Trophoblast cell (in vitro differentiated cells and primary cell): ENCODE data around the gene TOM1L2.

Experiments used
- DNase-seq, 2 donors: peaks; one replicate each; pipeline ENCODE4 v3.0.0-alpha.2; 2016
- H2AFZ ChIP-seq: 2 replicates; pipeline ENCODE4 v1.6.1; 2013; ENCODE audit warnings: low read length, moderate library complexity, mild to moderate bottlenecking; ENCODE audit not compliant: insufficient read depth, poor library complexity
- H2AK5ac ChIP-seq: 2 replicates; pipeline ENCODE4 v1.6.1; 2013; ENCODE audit warnings: mild to moderate bottlenecking, low read length
- H2BK120ac ChIP-seq: 2 replicates; pipeline ENCODE4 v1.6.1; 2013; ENCODE audit warnings: low read length, mild to moderate bottlenecking, moderate library complexity; ENCODE audit not compliant: insufficient read depth, poor library complexity
- H2BK12ac ChIP-seq: 2 replicates; pipeline ENCODE4 v1.6.1; 2013; ENCODE audit warnings: mild to moderate bottlenecking, low read length, moderate library complexity
- H2BK5ac ChIP-seq: 2 replicates; pipeline ENCODE4 v1.6.1; 2013; ENCODE audit warnings: low read length, low read depth, moderate library complexity, mild to moderate bottlenecking; ENCODE audit not compliant: poor library complexity
- H3K14ac ChIP-seq: 2 replicates; pipeline ENCODE4 v1.6.1; 2013; ENCODE audit warnings: mild to moderate bottlenecking, low read length
- H3K18ac ChIP-seq: 2 replicates; pipeline ENCODE4 v1.6.1; 2013; ENCODE audit warnings: mild to moderate bottlenecking, low read length
- H3K23ac ChIP-seq: 2 replicates; pipeline ENCODE4 v1.6.1; 2013; ENCODE audit warnings: low read length
- H3K27ac ChIP-seq: 2 replicates; pipeline ENCODE4 v1.5.1; 2013; ENCODE audit warnings: low read depth, mild to moderate bottlenecking, inconsistent platforms, low read length, moderate library complexity
- H3K27me3 ChIP-seq: 2 replicates; pipeline ENCODE4 v1.6.1; 2013; ENCODE audit warnings: inconsistent platforms, mild to moderate bottlenecking, low read length, moderate library complexity; ENCODE audit not compliant: insufficient read depth
- H3K36me3 ChIP-seq, 2 experiments: 1 replicate in 1 of 2; 2 replicates in 1 of 2; pipeline ENCODE4 v1.6.1; 2013; ENCODE audit warnings: low read length in 2 of 2, mild to moderate bottlenecking in 2 of 2, moderate library complexity in 1 of 2; ENCODE audit not compliant: insufficient read depth in 2 of 2, control insufficient read depth in 1 of 2
- H3K4ac ChIP-seq: 2 replicates; pipeline ENCODE4 v1.6.1; 2013; ENCODE audit warnings: low read depth, mild to moderate bottlenecking, low read length, moderate library complexity
- H3K4me1 ChIP-seq, 2 experiments: 1 replicate in 1 of 2; 2 replicates in 1 of 2; pipeline ENCODE4 v1.6.1; 2013; ENCODE audit warnings: low read length in 2 of 2, mild to moderate bottlenecking in 2 of 2, moderate library complexity in 1 of 2; ENCODE audit not compliant: insufficient read depth in 2 of 2, control insufficient read depth in 1 of 2
- H3K4me2 ChIP-seq: 2 replicates; pipeline ENCODE4 v1.6.1; 2013; ENCODE audit warnings: inconsistent platforms, mild to moderate bottlenecking, low read length, moderate library complexity
- H3K4me3 ChIP-seq: 2 replicates; pipeline ENCODE4 v1.5.1; 2013; ENCODE audit warnings: mild to moderate bottlenecking, low read depth, low read length, inconsistent platforms
- H3K79me1 ChIP-seq: one replicate; pipeline ENCODE4 v1.6.1; 2013; ENCODE audit warnings: low read length
- H3K79me2 ChIP-seq: 2 replicates; pipeline ENCODE4 v1.6.1; 2013; ENCODE audit warnings: low read length, mild to moderate bottlenecking; ENCODE audit not compliant: control insufficient read depth, insufficient read depth, poor library complexity
- H3K9ac ChIP-seq: 2 replicates; pipeline ENCODE4 v1.6.1; 2013; ENCODE audit warnings: mild to moderate bottlenecking, low read length
- H3K9me3 ChIP-seq: 2 replicates; pipeline ENCODE4 v1.6.1; 2013; ENCODE audit warnings: low read depth, mild to moderate bottlenecking, control low read depth, inconsistent platforms, low read length; ENCODE audit not compliant: insufficient read depth
- H4K12ac ChIP-seq: 2 replicates; pipeline ENCODE4 v1.6.1; 2013; ENCODE audit warnings: low read depth, mild to moderate bottlenecking, low read length, moderate library complexity
- H4K8ac ChIP-seq: 2 replicates; pipeline ENCODE4 v1.6.1; 2013; ENCODE audit warnings: low read depth, mild to moderate bottlenecking, low read length, moderate library complexity
- H4K91ac ChIP-seq: one replicate; pipeline ENCODE4 v1.6.1; 2013; ENCODE audit warnings: low read depth, mild to moderate bottlenecking, low read length, moderate library complexity
- WGBS: extraction: QIAGEN DNeasy Blood & Tissue Kit; methylation state at CpG from one replicate; pipeline ENCODE4 v1.1.7; 2013; ENCODE audit warnings: missing lambda C conversion rate; ENCODE audit not compliant: insufficient read length, insufficient coverage; ENCODE audit errors: extremely low coverage; 5-methylcytosine and 5-hydroxymethylcytosine counted together

Gene TOM1L2

GRCh38 chr17:17926036-17926435 lies 46.2 kb downstream of the TOM1L2 start:
- H2BK5ac ChIP-seq: no peak overlapping the region
- no peak overlapping the region for H2AFZ ChIP-seq
- H2AK5ac ChIP-seq: no peak overlapping the region
- no peak overlapping the region for H3K9ac ChIP-seq
- no peak for DNase-seq
- no peak overlapping the region for H3K4ac ChIP-seq
- H3K4me1 ChIP-seq: peaks cover 19 to 33% of the 10 kb centered on the region in 2 experiments
- H3K4me3 ChIP-seq: no peak overlapping the region
- no peak overlapping the region for H3K14ac ChIP-seq
- no peaks in the 10 kb centered on the region for H3K27me3 ChIP-seq
- no peaks in the 10 kb centered on the region for H3K9me3 ChIP-seq
- H3K27ac ChIP-seq: no peak overlapping the region
- H3K79me1 ChIP-seq: peaks cover 12% of the 10 kb centered on the region
- H4K91ac ChIP-seq: peak overlapping the region; percentile 29
- H3K79me2 ChIP-seq: peaks cover 11% of the 10 kb centered on the region
- no CpG with 5 or more reads among the region's 4 CpGs for WGBS
- H3K4me2 ChIP-seq: no peak overlapping the region
- H2BK12ac ChIP-seq: no peak overlapping the region
- H4K8ac ChIP-seq: no peak overlapping the region
- no peak overlapping the region for H4K12ac ChIP-seq
- H3K23ac ChIP-seq: no peak overlapping the region
- no peak overlapping the region for H3K18ac ChIP-seq
- no peak overlapping the region for H2BK120ac ChIP-seq
- H3K36me3 ChIP-seq: no peaks in the 10 kb centered on the region

DNA sequence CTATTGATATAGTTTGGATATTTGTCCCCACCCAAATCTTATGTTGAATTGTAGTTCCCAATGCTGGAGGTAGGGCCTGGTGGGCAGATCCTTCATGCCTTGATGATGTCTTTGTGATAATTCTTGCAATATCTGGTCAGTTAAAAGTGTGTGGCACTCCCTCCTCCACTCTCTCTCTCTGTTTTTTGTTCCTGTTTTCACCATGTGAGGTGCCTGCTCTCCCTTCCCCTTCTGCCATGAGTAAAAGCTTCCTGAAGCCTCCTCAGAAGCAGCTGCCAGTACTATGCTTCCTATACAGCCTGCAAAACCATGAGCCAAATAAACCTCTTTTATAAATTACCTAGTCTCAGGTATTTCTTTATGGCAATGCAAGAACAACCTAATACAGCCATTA lies 47.3 kb downstream of the TOM1L2 start:
- Histone ChIP-seq H3K79me1 (peaks cover 19% of the 10 kb centered on the region), H3K4me1 (peaks cover 20 to 31% of the 10 kb centered on the region in 2 experiments), H2BK12ac (peak overlapping the region; percentile 10), H3K14ac (no peak overlapping the region), H3K18ac (no peak overlapping the region), H3K4me2 (no peak overlapping the region), H2BK120ac (no peak overlapping the region), H3K4ac (no peak overlapping the region), H3K4me3 (no peak overlapping the region), H3K79me2 (peaks cover 11% of the 10 kb centered on the region), H3K27ac (no peak overlapping the region), H3K9ac (no peak overlapping the region), H3K23ac (no peak overlapping the region), H2BK5ac (no peak overlapping the region), H3K9me3 (no peaks in the 10 kb centered on the region), H3K27me3 (no peaks in the 10 kb centered on the region), H3K36me3 (no peaks in the 10 kb centered on the region), H4K8ac (no peak overlapping the region), H2AFZ (no peak overlapping the region), H2AK5ac (no peak overlapping the region), H4K12ac (no peak overlapping the region), H4K91ac (no peak overlapping the region)
- DNase-seq: no peak

- no CpG with 5 or more reads among the region's 5 CpGs for WGBS
- peak overlapping the region; percentile 33 for H4K8ac ChIP-seq
- no peak overlapping the region for H4K91ac ChIP-seq
- H3K79me1 ChIP-seq: peaks cover 24% of the 10 kb centered on the region
- H3K4me2 ChIP-seq: no peak overlapping the region
- no peak overlapping the region for H3K14ac ChIP-seq
- no peak overlapping the region for H3K9ac ChIP-seq
- no peak overlapping the region for H2AK5ac ChIP-seq
- no peaks in the 10 kb centered on the region for H3K9me3 ChIP-seq
- H3K4me1 ChIP-seq: peaks cover 26 to 34% of the 10 kb centered on the region in 2 experiments
- no peak overlapping the region for H3K4me3 ChIP-seq
- DNase-seq: no peak
- no peak overlapping the region for H3K18ac ChIP-seq
- H3K79me2 ChIP-seq: peaks cover 13% of the 10 kb centered on the region
- no peak overlapping the region for H2BK120ac ChIP-seq
- H4K12ac ChIP-seq: no peak overlapping the region
- H3K27me3 ChIP-seq: no peaks in the 10 kb centered on the region
- H3K23ac ChIP-seq: no peak overlapping the region
- H3K36me3 ChIP-seq: no peaks in the 10 kb centered on the region
- no peak overlapping the region for H2AFZ ChIP-seq
- no peak overlapping the region for H2BK5ac ChIP-seq
- peak overlapping the region; percentile 73 for H2BK12ac ChIP-seq
- no peak overlapping the region for H3K27ac ChIP-seq
- no peak overlapping the region for H3K4ac ChIP-seq
Measured at GRCh38 chr17:17924131-17924856, 47.9 kb downstream of the TOM1L2 start.

DNA sequence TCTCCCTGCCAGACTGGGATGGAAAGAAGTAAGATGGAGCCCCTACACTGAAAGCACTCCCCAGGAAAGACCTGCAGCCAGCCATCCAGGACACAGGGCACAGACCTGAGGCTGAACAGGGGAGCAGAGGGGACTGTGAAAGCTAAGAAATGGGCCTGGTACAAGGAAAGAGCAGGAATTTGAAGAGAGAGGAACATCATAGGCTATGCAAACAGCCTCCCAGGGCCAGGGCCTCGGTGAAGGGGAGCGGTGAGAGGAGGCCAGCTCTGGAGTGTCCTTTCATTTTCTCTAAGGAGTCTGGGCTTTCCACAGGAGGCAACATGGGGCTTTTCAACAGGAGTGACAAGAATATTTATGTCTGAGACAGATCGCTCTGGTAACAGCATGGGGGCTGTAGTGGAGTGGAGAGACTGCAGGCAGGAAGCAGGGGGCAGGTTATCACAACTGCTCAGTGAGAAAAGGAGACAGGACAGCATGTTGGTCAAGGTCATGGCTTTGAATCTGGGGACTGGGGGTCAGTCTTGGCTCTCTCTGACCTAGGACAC lies 50.1 kb downstream of the TOM1L2 start:
- WGBS: no CpG with 5 or more reads among the region's 3 CpGs
- peak overlapping the region; percentile 37 for H2AFZ ChIP-seq

More for the DNA sequence above, 50.1 kb downstream of the TOM1L2 start:
- peak overlapping the region; percentile 74 for H4K8ac ChIP-seq
- peak overlapping the region; percentile 92 for H2BK120ac ChIP-seq
- peak overlapping the region; percentile 17 for H2AK5ac ChIP-seq
- H3K4me2 ChIP-seq: peak overlapping the region; percentile 25
- H3K36me3 ChIP-seq: no peaks in the 10 kb centered on the region
- H3K79me1 ChIP-seq: peaks cover 25% of the 10 kb centered on the region
- DNase-seq: no peak
- peak overlapping the region; percentile 82 for H2BK5ac ChIP-seq
- H4K12ac ChIP-seq: peak overlapping the region; percentile 35
- peak overlapping the region; percentile 97 for H2BK12ac ChIP-seq
- H3K23ac ChIP-seq: no peak overlapping the region
- H4K91ac ChIP-seq: peak overlapping the region; percentile 88
- H3K4me1 ChIP-seq: peaks cover 30% of the 10 kb centered on the region in 2 experiments
- no peak overlapping the region for H3K4me3 ChIP-seq
- peak overlapping the region; percentile 73 for H3K18ac ChIP-seq
- H3K4ac ChIP-seq: peak overlapping the region; percentile 61
- peak overlapping the region; percentile 95 for H3K27ac ChIP-seq
- no peaks in the 10 kb centered on the region for H3K27me3 ChIP-seq
- peak overlapping the region; percentile 60 for H3K14ac ChIP-seq
- no peak overlapping the region for H3K9ac ChIP-seq
- no peaks in the 10 kb centered on the region for H3K9me3 ChIP-seq
- peaks cover 10% of the 10 kb centered on the region for H3K79me2 ChIP-seq
